Mucosa of stomach (tissue), 1 donor: Measurements from ENCODE around the gene PSMG3.

ENCODE experiments used
- H3K27me3 ChIP-seq: one replicate; pipeline ENCODE4 v1.7.0; 2013; ENCODE audit warnings: mild to moderate bottlenecking, low read length; ENCODE audit not compliant: control insufficient read depth, insufficient read depth
- H3K36me3 ChIP-seq: one replicate; pipeline ENCODE4 v1.7.0; 2013; ENCODE audit warnings: low read length; ENCODE audit not compliant: control insufficient read depth, insufficient read depth
- H3K4me1 ChIP-seq: one replicate; pipeline ENCODE4 v1.7.0; 2013; ENCODE audit warnings: mild to moderate bottlenecking, low read length; ENCODE audit not compliant: control insufficient read depth, insufficient read depth
- H3K4me3 ChIP-seq: one replicate; pipeline ENCODE4 v1.7.0; 2013; ENCODE audit warnings: low read length
- H3K9ac ChIP-seq: one replicate; pipeline ENCODE4 v1.7.0; 2013; ENCODE audit warnings: mild to moderate bottlenecking, low read length, moderate library complexity
- H3K9me3 ChIP-seq: one replicate; pipeline ENCODE4 v1.7.0; 2013; ENCODE audit warnings: mild to moderate bottlenecking, low read length, moderate library complexity; ENCODE audit not compliant: control insufficient read depth
- donor health status: Pancreatic carcinoma.

Gene PSMG3

DNA sequence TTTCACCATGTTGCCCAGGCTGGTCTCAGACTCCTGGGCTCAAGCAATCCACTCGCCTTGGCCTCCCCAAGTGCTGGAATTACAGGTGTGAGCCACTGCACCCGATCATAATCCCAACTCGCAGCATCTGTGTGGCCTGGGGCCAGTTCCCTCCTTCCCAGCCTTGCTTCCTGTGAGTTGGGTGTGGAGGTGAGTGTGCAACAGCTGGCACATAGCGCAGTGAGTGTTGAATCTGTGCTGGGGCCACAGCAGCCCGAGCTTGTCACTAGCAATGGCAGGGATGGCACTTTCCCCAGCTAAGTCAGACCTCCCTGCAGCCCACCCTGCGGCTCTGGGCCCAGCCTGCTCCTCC is 26.0 kb downstream of the PSMG3 start:
- Histone ChIP-seq H3K9me3 (no peaks in the 10 kb centered on the region), H3K9ac (no peak overlapping the region), H3K4me1 (no peaks in the 10 kb centered on the region), H3K27me3 (no peaks in the 10 kb centered on the region), H3K36me3 (peaks cover 13% of the 10 kb centered on the region), H3K4me3 (no peak overlapping the region)

DNA sequence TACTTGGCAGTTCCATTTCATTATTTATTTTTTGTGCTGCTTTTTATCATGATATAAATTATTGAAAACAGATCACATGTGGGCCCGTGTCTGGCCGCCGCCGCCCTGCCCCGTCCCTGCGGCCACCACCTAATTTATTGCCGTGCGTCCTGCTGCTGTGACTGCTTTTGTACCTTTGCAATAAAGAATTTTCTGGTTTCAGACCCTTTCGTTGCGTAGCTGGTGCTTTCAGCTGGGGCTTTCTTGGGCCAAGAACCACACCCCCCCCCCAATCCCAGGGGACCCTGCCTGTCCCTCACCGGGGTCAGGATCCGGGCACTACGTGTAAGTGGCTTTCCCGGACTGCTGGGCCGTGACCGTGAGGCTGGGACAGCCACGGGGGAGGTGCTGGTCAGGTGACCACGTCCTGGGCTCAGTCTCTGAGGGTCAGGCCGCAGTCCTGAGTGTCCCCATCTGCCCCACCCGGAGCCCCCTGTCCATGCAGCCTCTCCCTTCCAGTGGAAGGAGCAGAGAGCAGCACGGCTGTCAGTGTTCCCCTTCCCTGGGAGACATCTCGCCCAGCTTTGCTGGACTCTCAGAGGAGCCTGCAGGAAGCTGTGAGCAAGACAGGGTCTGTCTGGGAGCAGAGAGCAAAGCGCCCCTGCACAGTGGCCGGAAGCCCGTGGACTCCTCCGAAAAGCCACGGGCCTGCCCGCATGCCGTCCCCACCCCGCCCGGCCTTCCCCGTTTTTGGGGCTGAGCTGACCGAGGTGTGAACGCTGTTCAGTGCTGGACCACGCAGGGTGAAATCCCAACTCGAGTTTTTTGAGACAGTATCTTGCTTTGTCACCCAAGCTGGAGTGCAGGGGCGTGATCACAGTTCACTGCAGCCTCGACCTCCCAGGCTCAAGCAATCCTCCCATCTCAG is 26.7 kb downstream of the PSMG3 start:
- Histone ChIP-seq H3K4me3 (no peak overlapping the region), H3K27me3 (no peaks in the 10 kb centered on the region), H3K4me1 (peaks cover 5% of the 10 kb centered on the region), H3K9ac (no peak overlapping the region), H3K9me3 (no peaks in the 10 kb centered on the region), H3K36me3 (peaks cover 13% of the 10 kb centered on the region)

DNA sequence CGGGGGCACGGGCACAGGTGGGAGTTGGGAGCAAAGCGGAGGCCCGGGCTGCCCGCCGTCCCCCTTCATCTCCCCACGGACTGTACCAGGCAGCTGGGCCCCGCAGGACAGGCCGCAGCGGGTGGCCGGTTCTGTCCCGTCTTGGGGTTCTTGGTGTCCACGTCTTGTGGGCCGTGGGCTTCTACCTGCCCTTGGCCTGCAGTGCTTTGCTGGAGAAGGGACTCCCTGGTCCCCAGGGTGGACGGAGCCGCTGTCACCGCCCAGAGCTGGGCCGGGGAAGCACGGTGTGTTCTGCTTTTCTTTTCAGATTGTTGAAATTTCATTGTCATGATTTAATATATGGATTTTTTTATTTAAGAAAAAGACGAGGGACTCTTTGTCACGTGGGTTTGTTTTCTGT is 27.5 kb downstream of the PSMG3 start:
- no peak overlapping the region for H3K9ac ChIP-seq
- H3K4me1 ChIP-seq: peaks cover 12% of the 10 kb centered on the region
- H3K9me3 ChIP-seq: no peaks in the 10 kb centered on the region
- no peaks in the 10 kb centered on the region for H3K27me3 ChIP-seq
- H3K36me3 ChIP-seq: peaks cover 13% of the 10 kb centered on the region
- H3K4me3 ChIP-seq: no peak overlapping the region

GRCh38 chr7:1541431-1542162 is 28.2 kb downstream of the PSMG3 start:
- H3K4me1 ChIP-seq: peaks cover 19% of the 10 kb centered on the region
- no peaks in the 10 kb centered on the region for H3K27me3 ChIP-seq
- no peak overlapping the region for H3K4me3 ChIP-seq
- no peaks in the 10 kb centered on the region for H3K9me3 ChIP-seq
- no peak overlapping the region for H3K9ac ChIP-seq
- peaks cover 13% of the 10 kb centered on the region for H3K36me3 ChIP-seq

DNA sequence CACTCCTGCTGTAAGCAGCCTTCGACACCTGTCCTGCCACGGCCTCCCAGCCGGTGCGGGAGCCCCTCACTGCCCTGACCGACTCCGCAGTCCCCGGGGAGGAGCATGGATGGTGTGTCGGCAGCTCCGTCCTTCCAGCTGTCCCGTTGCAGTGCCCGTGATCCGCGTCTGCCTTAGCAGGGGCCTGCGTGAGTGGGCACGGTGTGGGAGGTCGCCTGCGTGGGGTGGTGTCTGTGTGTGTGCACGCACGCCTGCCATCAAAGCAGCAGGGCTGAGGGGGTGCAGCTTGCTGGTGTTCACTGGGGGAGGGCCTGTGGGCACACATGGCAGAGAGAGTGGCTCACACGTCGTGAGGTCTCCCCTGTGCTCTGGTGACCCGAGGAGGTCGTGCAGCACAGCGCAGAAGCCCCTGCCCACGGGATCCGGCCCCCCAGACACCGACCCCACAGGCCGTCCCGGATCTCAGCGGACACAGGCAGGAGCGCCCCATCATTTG is 29.0 kb downstream of the PSMG3 start:
- peaks cover 13% of the 10 kb centered on the region for H3K36me3 ChIP-seq
- H3K4me1 ChIP-seq: peaks cover 24% of the 10 kb centered on the region
- H3K4me3 ChIP-seq: no peak overlapping the region
- no peaks in the 10 kb centered on the region for H3K9me3 ChIP-seq
- no peak overlapping the region for H3K9ac ChIP-seq
- no peaks in the 10 kb centered on the region for H3K27me3 ChIP-seq

- Histone ChIP-seq H3K4me1 (peaks cover 24% of the 10 kb centered on the region), H3K36me3 (peaks cover 13% of the 10 kb centered on the region), H3K9ac (no peak overlapping the region)
Measured at GRCh38 chr7:1539882-1540775, 29.7 kb downstream of the PSMG3 start.

DNA sequence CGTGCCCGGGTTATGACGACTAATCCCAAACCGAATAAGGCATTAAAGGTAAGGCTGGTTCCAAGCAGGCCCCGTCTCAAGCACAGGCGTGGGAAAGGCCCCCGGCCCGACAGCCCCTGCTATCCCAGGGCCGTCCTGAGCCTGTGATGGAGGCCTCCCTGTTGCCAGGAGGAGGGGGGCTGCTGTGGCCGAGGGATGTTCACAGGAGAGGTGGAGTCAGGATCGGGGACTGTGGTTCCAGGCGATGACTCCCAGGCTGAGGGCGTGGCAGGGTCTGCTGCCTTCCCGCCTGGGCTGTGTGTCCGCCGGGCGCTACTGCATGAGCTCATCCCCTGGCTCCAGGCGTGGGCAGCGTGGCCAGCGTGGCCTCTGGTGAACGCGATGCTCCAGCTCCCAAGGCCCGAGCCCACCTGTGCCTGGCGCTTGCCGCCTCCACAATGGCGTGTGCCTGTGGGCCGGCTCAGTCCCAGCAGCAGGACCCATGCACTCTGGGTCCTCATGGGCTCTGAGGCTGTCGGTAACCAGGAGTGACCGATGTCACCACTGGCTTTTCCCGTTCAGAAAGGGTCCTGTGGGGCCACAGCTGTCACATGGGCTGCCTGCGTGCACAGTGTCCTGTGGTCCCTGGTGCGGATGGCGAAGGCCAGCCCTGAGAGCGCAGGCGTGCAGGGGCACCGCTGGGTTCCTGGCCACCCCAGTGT is 30.5 kb downstream of the PSMG3 start:
- Histone ChIP-seq H3K9ac (no peak overlapping the region), H3K27me3 (no peaks in the 10 kb centered on the region), H3K9me3 (no peaks in the 10 kb centered on the region), H3K4me3 (no peak overlapping the region), H3K36me3 (peaks cover 13% of the 10 kb centered on the region), H3K4me1 (peaks cover 32% of the 10 kb centered on the region)

More at GRCh38 chr7:1539882-1540775, 29.7 kb downstream of the PSMG3 start:
- Histone ChIP-seq H3K27me3 (no peaks in the 10 kb centered on the region), H3K4me3 (no peak overlapping the region), H3K9me3 (no peaks in the 10 kb centered on the region)

GRCh38 chr7:1538544-1539180 is 31.2 kb downstream of the PSMG3 start:
- H3K4me1 ChIP-seq: peaks cover 39% of the 10 kb centered on the region
- H3K36me3 ChIP-seq: peaks cover 13% of the 10 kb centered on the region
- no peak overlapping the region for H3K4me3 ChIP-seq
- H3K9me3 ChIP-seq: no peaks in the 10 kb centered on the region
- H3K27me3 ChIP-seq: no peaks in the 10 kb centered on the region
- no peak overlapping the region for H3K9ac ChIP-seq

DNA sequence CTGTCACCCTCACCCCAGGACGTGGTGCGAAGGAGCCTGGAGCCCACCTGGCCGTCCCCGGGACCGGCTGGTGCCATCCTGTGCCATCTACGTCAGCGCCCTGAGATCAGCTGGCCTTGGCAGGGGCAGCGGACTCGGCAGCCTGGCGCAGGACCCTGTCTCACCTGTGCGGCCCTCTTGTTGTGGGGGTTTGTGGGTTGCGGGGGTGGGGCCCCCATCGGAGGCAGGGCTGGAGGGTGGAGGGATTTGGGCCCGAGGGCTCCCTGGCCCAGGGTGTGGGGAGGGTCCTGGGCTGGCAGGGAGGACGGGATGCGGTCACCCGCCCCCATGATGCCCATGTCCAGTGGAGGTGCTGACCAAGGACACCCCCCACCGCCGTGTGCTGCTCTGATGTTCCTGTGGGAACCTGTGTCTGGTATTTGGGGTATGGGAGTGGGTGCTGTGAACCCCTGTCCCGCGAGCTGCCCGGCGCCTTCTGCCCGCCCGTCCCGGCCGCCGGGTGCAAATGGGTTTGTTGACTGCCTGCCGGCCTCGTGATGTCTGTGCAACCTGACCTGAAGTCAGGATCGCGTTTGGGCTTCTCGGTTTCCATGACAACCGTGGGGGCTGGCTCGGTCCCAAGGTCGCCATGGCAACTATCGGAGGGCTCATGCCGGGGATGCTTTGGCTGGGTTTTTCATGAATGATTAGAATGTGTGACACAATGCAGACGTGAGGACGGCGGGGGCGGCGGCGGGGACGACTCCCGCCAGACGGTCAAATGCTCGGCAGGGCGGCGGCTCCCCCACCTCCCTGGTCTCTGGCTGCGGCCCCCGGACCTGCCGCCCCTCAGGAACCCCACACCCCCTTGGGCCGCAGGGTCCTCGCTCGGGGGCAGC is 32.1 kb downstream of the PSMG3 start:
- Histone ChIP-seq H3K4me1 (peaks cover 47% of the 10 kb centered on the region), H3K4me3 (peak overlapping the region; percentile 50), H3K9me3 (no peaks in the 10 kb centered on the region), H3K36me3 (peaks cover 13% of the 10 kb centered on the region), H3K27me3 (no peaks in the 10 kb centered on the region), H3K9ac (peak overlapping the region; percentile 78)

DNA sequence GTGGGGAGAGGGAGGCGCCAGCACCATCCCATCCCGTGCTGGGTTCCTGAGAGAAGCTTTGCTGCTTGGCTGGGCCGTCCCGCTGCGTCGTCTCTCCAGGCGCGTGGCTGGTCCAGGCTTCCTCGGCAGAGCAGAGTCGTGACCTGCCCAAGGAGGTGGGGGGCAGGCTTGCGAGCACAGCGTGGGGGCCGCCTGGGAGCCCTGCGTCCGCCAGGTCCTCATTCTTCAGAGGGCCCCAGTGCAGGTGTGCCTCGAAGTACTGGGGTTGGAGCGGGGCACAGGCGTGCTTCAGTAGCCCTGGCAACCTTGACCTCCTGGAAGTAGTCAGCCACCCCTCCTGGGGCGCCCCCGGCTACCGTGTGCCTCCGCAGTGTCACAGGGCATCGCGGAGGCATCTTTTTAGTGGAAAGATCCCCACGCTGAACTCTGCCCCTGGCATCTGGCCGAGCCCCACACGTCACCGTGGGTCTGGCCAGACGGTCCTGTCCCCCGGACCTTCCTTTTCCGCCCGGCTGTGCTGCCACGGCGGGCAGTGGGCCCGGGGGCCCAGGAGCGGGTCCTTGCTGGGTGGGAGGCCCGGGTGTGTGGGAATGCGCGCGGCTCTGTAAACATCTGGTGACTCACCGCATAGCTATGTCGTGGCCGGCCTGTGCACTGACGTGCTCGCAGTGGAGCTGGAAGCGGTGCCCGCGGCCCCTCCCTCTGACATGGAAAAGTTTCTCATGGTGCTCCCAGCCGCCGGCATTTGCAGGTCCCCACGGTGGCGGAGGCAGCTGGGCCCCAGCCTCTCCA is 32.9 kb downstream of the PSMG3 start:
- H3K27me3 ChIP-seq: no peaks in the 10 kb centered on the region
- H3K36me3 ChIP-seq: peaks cover 13% of the 10 kb centered on the region
- no peaks in the 10 kb centered on the region for H3K9me3 ChIP-seq
- H3K4me3 ChIP-seq: peak overlapping the region; percentile 50
- H3K4me1 ChIP-seq: peaks cover 54% of the 10 kb centered on the region
- peak overlapping the region; percentile 78 for H3K9ac ChIP-seq
